DMS53 treated with DMSO at 0.1 percent for 48 hours (cell line): Measurements from ENCODE around the gene SOX11.
A peak's percentile ranks its signal among the peaks of the same experiment; 100 is the strongest.
"Not testable (repeated sequence)": the region's sequence is repeated elsewhere in the genome, so short reads cannot be mapped to it uniquely, and the experiment has no call there.

Experiments
- DNase-seq: peaks from one replicate; lab custom pipeline; 2025; ENCODE audit not compliant: unreplicated experiment; lab: John Stamatoyannopoulos, UW

The SOX11 gene

GRCh38 chr2:5691985-5692529, at the start of gene SOX11:
Gene SOX11, plus strand, starts transcription at chr2:5692384. Its CDS starts 338 bp downstream, at chr2:5692722.
- peak; percentile 81 for DNase-seq

- DNase-seq = not testable (repeated sequence)
These were observed 39.5 kb upstream of the SOX11 start for GRCh38 chr2:5652734-5653133.

- DNase-seq = not testable (repeated sequence)
These were observed 38.4 kb upstream of the SOX11 start for GRCh38 chr2:5653756-5654155.

GRCh38 chr2:5657231-5657630, 35.0 kb upstream of the SOX11 start:
- DNase-seq = no peak

GRCh38 chr2:5660591-5660990, 31.6 kb upstream of the SOX11 start:
- DNase-seq = no peak

- no peak for DNase-seq
These were observed 30.8 kb upstream of the SOX11 start for GRCh38 chr2:5661362-5661761.

- DNase-seq = no peak
These were observed 27.9 kb upstream of the SOX11 start for GRCh38 chr2:5664278-5664681.

- DNase-seq = no peak
These were observed 27.1 kb upstream of the SOX11 start for GRCh38 chr2:5665066-5665465.

- DNase-seq = no peak
These were observed 25.4 kb upstream of the SOX11 start for GRCh38 chr2:5666798-5667197.

- not testable (repeated sequence) for DNase-seq
These were observed 24.5 kb upstream of the SOX11 start for GRCh38 chr2:5667655-5668054.

- DNase-seq = no peak
These were observed 23.4 kb upstream of the SOX11 start for GRCh38 chr2:5668682-5669250.

GRCh38 chr2:5672749-5673144, 19.4 kb upstream of the SOX11 start:
- DNase-seq = no peak

GRCh38 chr2:5673145-5674025, 18.8 kb upstream of the SOX11 start:
- DNase-seq = peak; percentile 15

- DNase-seq = no peak
These were observed 18.2 kb upstream of the SOX11 start for GRCh38 chr2:5674026-5674340.

- no peak for DNase-seq
These were observed 15.1 kb upstream of the SOX11 start for GRCh38 chr2:5677133-5677532.

GRCh38 chr2:5683471-5683870, 8.7 kb upstream of the SOX11 start:
- no peak for DNase-seq

- DNase-seq = no peak
These were observed 7.0 kb upstream of the SOX11 start for GRCh38 chr2:5685225-5685624.

GRCh38 chr2:5686068-5686467, 6.1 kb upstream of the SOX11 start:
- DNase-seq = no peak

- DNase-seq = no peak
These were observed 5.6 kb upstream of the SOX11 start for GRCh38 chr2:5686536-5686935.

- DNase-seq = no peak
These were observed 2.4 kb upstream of the SOX11 start for GRCh38 chr2:5689750-5690149.

- DNase-seq = no peak
These were observed 1.9 kb upstream of the SOX11 start for GRCh38 chr2:5690286-5690685.

- no peak for DNase-seq
These were observed 1.4 kb upstream of the SOX11 start for GRCh38 chr2:5690718-5691220.
